ENCODE measurements around the gene GLIS2.

Gene GLIS2

DNA sequence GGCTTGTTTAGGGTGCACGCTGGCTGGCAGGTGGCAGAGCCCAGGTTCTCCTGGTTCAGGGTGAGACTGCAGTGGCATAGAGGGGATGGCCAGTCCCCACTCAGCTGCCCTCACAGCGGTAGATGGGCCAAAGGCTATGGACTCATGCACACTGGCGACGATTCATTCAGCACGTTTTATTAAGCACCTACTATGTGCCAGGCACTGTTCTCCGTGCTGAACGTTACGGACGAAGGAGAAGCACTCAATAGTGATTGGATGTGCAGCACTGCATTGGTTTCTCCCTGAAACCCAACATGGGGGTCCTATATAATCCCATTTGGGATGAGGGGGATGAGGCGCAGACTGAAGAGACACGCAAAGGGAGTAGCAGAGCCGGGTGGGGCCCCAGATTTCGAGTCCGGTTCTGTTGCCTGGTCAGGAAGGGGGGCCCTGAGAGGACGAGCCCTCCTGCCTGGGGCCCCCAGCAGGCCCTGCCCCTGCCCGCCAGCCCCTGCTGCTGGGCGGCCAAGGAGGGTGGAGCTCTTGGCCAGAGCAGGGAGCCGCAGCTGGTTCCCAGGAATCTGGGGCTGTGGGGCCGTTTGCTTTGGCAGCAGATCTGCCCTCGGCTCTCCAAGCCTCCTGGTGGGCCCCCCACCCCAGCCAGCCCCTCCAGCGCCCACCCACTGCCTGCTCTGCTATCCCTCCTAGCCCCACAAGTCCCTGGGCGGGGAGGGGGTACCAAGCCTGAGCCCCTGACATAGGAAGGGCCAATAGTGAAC lies 8.8 kb downstream of the GLIS2 start:
- H3K27ac ChIP-seq (ENCODE audit: low read length): no peak overlapping the region

DNA sequence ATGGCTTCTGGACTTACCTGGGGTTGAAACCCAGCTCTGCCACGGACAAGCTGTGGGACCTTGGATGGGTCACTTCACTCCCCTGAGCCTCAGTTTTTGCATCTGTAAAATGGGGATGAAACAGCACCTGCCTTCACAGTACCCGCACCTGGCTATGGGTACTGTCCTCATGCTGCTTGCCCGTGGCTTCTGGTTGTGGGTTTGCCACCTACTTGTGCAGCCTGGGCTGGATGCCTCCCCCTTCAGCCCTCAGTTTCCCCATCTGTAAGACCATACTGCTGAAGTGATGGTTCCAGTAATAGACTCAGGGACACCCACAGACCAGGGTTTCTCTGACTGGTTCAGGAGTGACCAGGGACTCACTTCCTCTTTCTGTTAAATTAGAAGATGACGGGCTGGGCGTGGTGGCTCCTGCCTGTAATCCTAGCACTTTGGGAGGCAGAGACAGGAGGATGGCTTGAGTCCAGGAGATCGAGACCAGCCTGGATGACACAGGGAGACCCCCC lies 9.4 kb downstream of the GLIS2 start:
- Histone ChIP-seq H3K27me3 (ENCODE audit: low read depth, low read length) (no peaks in the 10 kb centered on the region), H3K27ac (ENCODE audit: low read length) (no peak overlapping the region), H3K4me2 (ENCODE audit: low read length) (no peak overlapping the region), H3K79me2 (ENCODE audit: low read length) (no peaks in the 10 kb centered on the region), H3K9ac (ENCODE audit: low read length) (no peak overlapping the region), H3K36me3 (replicated peaks; ENCODE audit: low read depth, low read length) (no peaks in the 10 kb centered on the region), H3K9me3 (ENCODE audit: insufficient read depth, low read length) (no peaks in the 10 kb centered on the region), H2AFZ (ENCODE audit: low read depth, low read length) (no peak overlapping the region), H3K4me3 (ENCODE audit: low read length) (no peak overlapping the region), H4K20me1 (ENCODE audit: insufficient read depth, low read length) (no peaks in the 10 kb centered on the region), H3K4me1 (ENCODE audit: low read length) (peaks cover 19% of the 10 kb centered on the region)
- no peak for TF ChIP-seq EZH2phosphoT487 (IDR thresholded peaks at IDR 0.05; ENCODE audit: low read depth)
- TF ChIP-seq, protein P1, sequence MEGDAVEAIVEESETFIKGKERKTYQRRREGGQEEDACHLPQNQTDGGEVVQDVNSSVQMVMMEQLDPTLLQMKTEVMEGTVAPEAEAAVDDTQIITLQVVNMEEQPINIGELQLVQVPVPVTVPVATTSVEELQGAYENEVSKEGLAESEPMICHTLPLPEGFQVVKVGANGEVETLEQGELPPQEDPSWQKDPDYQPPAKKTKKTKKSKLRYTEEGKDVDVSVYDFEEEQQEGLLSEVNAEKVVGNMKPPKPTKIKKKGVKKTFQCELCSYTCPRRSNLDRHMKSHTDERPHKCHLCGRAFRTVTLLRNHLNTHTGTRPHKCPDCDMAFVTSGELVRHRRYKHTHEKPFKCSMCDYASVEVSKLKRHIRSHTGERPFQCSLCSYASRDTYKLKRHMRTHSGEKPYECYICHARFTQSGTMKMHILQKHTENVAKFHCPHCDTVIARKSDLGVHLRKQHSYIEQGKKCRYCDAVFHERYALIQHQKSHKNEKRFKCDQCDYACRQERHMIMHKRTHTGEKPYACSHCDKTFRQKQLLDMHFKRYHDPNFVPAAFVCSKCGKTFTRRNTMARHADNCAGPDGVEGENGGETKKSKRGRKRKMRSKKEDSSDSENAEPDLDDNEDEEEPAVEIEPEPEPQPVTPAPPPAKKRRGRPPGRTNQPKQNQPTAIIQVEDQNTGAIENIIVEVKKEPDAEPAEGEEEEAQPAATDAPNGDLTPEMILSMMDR (IDR thresholded peaks at IDR 0.05; ENCODE audit: low read depth, low read length): no peak

More for the DNA sequence above, 8.8 kb downstream of the GLIS2 start:
- H3K4me3 ChIP-seq (ENCODE audit: low read length): no peak overlapping the region
- H3K9me3 ChIP-seq (ENCODE audit: insufficient read depth, low read length): no peaks in the 10 kb centered on the region
- H3K9ac ChIP-seq (ENCODE audit: low read length): no peak overlapping the region
- H3K4me2 ChIP-seq (ENCODE audit: low read length): no peak overlapping the region
- H3K4me1 ChIP-seq (ENCODE audit: low read length): peaks cover 20% of the 10 kb centered on the region
- H2AFZ ChIP-seq (ENCODE audit: low read depth, low read length): no peak overlapping the region
- H3K27me3 ChIP-seq (ENCODE audit: low read depth, low read length): 0 out of 2 replicates have a peak, but pooled peaks cover 4% of the 10 kb centered on the region
- no peaks in the 10 kb centered on the region for H3K36me3 ChIP-seq (replicated peaks; ENCODE audit: low read depth, low read length)
- H3K79me2 ChIP-seq (ENCODE audit: low read length): no peaks in the 10 kb centered on the region
- TF ChIP-seq, protein P1 (IDR thresholded peaks at IDR 0.05; ENCODE audit: low read depth, low read length): no peak
- no peak for TF ChIP-seq EZH2phosphoT487 (IDR thresholded peaks at IDR 0.05; ENCODE audit: low read depth)
- H4K20me1 ChIP-seq (ENCODE audit: insufficient read depth, low read length): no peaks in the 10 kb centered on the region

GRCh38 chr16:4327386-4328045 lies 11.6 kb downstream of the GLIS2 start:
- peaks cover 19% of the 10 kb centered on the region for H3K4me1 ChIP-seq (ENCODE audit: low read length)
- H3K79me2 ChIP-seq (ENCODE audit: low read length): no peaks in the 10 kb centered on the region
- no peaks in the 10 kb centered on the region for H3K36me3 ChIP-seq (replicated peaks; ENCODE audit: low read depth, low read length)
- no peaks in the 10 kb centered on the region for H3K9me3 ChIP-seq (ENCODE audit: insufficient read depth, low read length)
- H2AFZ ChIP-seq (ENCODE audit: low read depth, low read length): peak overlapping the region; percentile 74
- no peak overlapping the region for H3K27ac ChIP-seq (ENCODE audit: low read length)
- no peaks in the 10 kb centered on the region for H4K20me1 ChIP-seq (ENCODE audit: insufficient read depth, low read length)
- H3K4me3 ChIP-seq (ENCODE audit: low read length): peak overlapping the region; percentile 89
- peak overlapping the region; percentile 82 for H3K9ac ChIP-seq (ENCODE audit: low read length)
- no peaks in the 10 kb centered on the region for H3K27me3 ChIP-seq (ENCODE audit: low read depth, low read length)
- no peak for TF ChIP-seq EZH2phosphoT487 (IDR thresholded peaks at IDR 0.05; ENCODE audit: low read depth)
- TF ChIP-seq, protein P1 (IDR thresholded peaks at IDR 0.05; ENCODE audit: low read depth, low read length): no peak
- H3K4me2 ChIP-seq (ENCODE audit: low read length): peak overlapping the region; percentile 88

Measured in OCI-LY3 (cell line).